T1000 (cell line): ENCODE data around the gene SDK2.

Source experiments
- DNase-seq: peaks from one replicate; lab custom pipeline; 2025; ENCODE audit warnings: mixed read lengths; lab: John Stamatoyannopoulos, UW

Gene SDK2

DNA sequence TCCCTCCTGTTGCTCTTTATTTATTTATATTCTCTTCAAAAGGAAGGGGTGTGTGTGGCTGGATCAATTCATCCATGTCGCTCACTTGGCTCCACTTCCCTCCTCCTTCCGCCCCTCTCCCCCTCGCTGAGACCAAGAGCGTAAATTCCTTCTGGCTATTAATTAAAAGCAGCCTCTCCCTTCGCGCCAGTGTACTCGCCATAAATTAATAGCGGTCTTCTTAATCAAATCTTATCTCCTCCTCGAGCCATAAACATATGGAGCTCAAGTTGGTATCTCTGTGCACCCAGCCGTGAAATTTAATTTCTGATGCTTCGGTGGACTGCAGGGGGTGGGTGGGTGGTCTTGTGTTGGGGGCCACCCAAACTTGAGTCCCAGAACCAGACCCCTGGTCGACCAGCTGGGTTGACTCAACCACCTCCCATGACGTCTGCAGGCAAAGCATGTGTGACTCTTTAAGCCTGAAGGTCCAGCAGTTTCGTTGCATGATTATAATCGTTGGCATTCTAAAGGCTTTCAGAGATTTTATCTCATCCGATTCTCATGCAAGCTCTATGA is 57.9 kb downstream of the SDK2 start:
- no peak for DNase-seq

GRCh38 chr17:73585583-73585982 is 58.7 kb downstream of the SDK2 start:
- DNase-seq = no peak

- no peak for DNase-seq
Observed at GRCh38 chr17:73584987-73585386, 59.3 kb downstream of the SDK2 start.

- DNase-seq = no peak
Observed at GRCh38 chr17:73584049-73584448, 60.2 kb downstream of the SDK2 start.

- no peak for DNase-seq
Observed at GRCh38 chr17:73582821-73583220, 61.4 kb downstream of the SDK2 start.

GRCh38 chr17:73582359-73582758 is 61.9 kb downstream of the SDK2 start:
- no peak for DNase-seq

- DNase-seq = no peak
Observed at GRCh38 chr17:73581379-73581778, 62.9 kb downstream of the SDK2 start.

DNA sequence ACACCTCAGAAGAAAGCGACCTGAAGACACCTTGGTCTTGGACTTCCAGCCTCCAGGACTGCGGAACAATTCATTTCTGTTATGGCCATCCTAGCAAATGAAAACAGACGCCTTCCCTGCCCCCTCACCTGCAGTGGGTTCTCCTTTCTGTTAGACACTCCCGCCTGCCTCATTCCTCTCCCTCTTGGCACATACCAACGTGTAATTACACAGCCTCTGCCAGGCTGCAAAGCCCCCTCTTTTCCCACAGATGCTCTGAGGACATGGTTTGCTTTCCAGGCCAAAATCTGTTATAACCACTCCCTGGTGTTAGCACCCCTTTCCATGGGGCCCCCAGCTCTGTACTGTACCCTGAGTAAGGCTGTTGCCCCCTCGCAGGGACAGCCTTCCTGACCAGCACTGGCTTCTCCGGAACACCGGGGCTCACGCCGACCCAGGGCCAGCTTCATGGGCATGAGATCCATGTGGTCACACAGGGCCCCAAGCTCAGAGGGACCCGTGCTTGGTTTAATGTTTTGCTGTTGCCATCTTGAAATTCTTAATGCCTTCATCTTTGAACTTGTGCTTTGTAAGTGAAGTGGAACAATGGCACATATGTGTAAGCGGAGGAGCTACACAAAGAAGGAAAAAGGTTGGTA is 64.1 kb downstream of the SDK2 start:
- no peak for DNase-seq

GRCh38 chr17:73576556-73577098 is 67.6 kb downstream of the SDK2 start:
- no peak for DNase-seq

DNA sequence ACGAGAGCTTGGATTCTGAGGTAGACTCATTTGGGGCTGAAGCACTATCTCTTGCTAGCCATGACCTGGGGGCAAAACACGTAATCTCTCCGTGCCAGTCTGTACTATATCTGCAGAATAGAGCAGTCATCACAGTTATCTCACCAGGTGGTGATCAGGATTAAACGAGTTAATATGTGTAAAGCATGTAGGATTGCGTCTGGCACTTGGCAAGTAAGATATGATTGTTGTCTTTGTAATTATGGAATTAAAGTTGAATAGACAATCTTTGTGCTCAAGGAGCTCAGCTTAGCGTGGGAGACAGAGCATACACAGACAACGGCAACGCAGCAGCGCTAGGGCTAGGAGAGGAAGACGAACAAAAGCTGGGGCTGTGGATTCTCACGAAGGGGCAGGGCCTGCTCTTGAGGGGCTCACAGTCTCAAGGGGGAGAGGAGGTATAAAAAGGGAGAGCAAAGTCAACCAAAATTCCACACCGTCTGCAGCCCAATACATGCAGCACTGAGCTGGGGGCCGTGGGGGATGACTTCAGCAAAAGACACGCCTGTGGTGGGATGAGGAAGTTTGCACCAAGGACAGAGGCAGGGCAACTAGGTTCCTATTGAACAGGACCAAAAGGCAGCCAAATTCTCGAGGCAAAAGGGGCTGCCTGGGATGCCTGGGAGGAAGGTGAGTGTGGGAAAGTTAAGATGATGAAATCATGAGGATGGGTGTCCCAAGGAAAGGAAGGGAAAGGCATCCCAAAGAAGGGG is 68.6 kb downstream of the SDK2 start:
- no peak for DNase-seq

- no peak for DNase-seq
Observed at GRCh38 chr17:73571511-73572130, 72.6 kb downstream of the SDK2 start.

GRCh38 chr17:73569762-73570319 is 74.4 kb downstream of the SDK2 start:
- no peak for DNase-seq

DNA sequence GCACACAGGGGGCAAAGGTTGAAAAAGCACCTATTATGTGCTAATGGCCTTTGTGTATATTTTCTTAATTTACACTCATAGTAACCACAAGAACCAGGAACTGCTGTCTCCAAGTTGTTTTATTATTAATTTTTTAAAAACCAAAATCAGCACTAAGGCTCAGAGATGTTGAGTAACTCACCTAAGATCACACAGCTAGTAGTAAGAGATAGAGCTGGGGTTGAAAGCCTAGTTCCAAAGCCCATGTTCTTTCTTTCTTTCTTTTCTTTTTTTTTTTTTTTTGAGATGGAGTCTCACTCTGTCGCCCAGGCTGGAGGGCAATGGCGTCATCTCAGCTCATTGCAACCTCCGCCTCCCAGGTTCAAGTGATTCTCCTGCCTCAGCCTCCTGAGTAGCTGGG is 75.3 kb downstream of the SDK2 start:
- no peak for DNase-seq

DNA sequence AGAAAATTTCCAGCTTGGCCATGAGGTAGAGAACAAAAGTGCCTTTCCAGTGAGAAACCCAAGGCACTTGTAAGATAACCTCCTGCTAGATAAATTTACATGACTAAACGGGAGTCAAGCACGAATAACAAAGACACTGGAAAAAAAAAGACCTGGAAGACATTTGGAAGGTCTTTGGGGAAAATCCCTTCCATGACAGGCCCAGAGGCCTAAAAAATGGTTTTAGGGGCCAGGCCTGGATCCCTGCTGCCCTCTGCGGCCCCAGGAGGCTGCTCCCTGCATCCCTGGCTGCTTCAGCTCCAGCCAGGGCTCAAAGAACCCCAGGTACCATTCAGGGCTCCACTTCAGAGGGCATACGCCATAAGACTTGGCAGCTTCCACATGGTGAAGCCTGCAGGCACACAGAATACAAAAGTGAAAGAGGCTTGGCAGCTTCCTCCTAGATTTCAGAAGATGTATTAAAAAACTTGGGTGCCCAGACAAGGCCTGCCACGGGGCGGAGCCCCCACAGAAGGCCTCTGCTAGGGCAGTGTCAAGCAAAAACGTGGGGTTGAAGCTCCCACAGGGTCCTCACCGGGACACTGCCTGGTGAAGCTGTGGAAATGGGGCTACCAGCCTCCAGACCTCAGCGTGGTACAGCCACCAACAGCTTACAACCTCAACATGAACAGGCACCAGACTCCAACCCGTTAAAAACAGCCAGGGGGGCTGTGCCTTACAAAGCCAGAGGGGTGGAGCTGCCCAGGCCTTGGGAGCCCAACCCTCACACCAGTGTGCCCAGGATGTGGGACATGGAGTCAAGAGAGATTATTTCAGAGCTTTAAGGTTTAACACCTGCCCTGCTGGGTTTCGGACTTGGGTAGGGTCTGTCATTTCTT is 77.1 kb downstream of the SDK2 start:
- no peak for DNase-seq

DNA sequence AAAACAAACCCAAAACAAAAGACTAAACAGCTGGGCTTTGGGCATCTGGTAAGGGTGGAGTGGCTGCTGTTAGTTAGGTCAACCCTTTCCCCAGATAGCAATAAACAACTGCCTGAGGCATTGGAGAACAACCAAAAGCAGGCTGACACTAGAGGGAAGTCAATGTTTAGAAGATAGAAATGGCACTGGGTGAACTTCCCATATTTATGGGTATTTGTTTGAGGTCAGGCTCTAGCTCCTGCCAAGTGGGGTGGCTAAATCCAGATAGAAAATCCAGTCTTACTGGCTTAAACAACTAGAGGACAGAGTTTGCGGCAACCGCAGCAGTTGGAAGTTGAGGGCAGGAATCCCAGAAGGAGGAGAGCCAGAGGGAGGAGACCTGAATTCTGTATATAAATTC is 79.4 kb downstream of the SDK2 start:
- DNase-seq = no peak

DNA sequence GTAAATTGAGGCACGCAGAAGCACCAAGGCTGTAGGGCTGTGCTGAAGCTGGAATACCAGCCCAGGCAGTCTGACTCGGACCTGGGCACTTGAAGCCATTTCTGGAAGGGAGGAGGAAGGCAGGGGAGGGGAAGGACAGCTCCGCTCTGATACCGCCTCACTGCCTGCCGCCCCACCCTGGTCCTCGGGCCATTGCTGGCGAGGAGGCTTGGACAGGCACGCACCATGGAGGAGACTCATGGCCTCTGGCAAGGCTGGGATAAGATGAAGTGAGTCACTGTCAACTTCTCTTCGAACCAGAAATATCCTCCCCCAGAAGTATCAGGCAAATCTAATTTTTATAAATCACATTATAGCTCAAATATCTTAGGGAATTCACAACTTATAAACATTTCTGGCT is 81.3 kb downstream of the SDK2 start:
- no peak for DNase-seq

DNA sequence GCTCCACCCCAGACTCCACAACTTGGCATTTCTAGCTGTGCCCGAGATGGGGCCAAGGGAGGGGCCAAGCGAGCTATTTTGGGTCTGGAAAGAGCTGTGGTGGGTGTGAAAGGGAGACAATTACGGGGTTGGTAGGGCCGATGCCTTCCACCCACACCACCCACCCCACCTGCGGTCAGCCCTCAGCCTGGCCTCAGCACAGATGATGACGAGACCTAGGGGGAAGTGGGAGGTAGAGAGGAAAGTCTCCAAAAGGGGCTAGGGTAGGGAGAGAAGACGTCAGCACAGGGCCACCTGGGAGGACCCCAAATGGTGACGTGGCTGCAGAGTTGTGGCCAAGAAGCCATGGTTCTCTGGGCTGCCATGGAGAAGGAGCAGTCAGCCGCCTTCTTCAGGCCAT is 83.1 kb downstream of the SDK2 start:
- no peak for DNase-seq

GRCh38 chr17:73560661-73561060 is 83.6 kb downstream of the SDK2 start:
- DNase-seq = no peak

GRCh38 chr17:73559532-73559931 is 84.7 kb downstream of the SDK2 start:
- DNase-seq = no peak

- no peak for DNase-seq
Observed at GRCh38 chr17:73555199-73555960, 88.9 kb downstream of the SDK2 start.

- no peak for DNase-seq
Observed at GRCh38 chr17:73554498-73554897, 89.7 kb downstream of the SDK2 start.
